Stimulated activated CD4-positive, alpha-beta T cell treated with anti-CD3 and anti-CD28 coated beads, Interleukin-1b, Interleukin-23, amount 100 ng/mL, for 1 hour (primary cell): ENCODE data around the gene NOCT.
"Not testable (repeated sequence)": the region's sequence is repeated elsewhere in the genome, so short reads cannot be mapped to it uniquely, and the experiment has no call there.

Experiments used
- DNase-seq, 2 donors: peaks; one replicate each; pipeline ENCODE4 v3.0.0-alpha.2; 2020; ENCODE audit warnings: low read depth in 2 of 2

The NOCT gene

GRCh38 chr4:139048026-139048425 lies 32.4 kb downstream of the NOCT start:
- DNase-seq = no peak

GRCh38 chr4:139050446-139050845 lies 34.9 kb downstream of the NOCT start:
- DNase-seq = no peak

- DNase-seq = no peak
Measured at GRCh38 chr4:139053909-139054308, 38.3 kb downstream of the NOCT start.

GRCh38 chr4:139054791-139055505 lies 39.4 kb downstream of the NOCT start:
- no peak for DNase-seq

GRCh38 chr4:139059026-139059425 lies 43.4 kb downstream of the NOCT start:
- DNase-seq = not testable (repeated sequence)

- DNase-seq = no peak
Measured at GRCh38 chr4:139060591-139060990, 45.0 kb downstream of the NOCT start.

DNA sequence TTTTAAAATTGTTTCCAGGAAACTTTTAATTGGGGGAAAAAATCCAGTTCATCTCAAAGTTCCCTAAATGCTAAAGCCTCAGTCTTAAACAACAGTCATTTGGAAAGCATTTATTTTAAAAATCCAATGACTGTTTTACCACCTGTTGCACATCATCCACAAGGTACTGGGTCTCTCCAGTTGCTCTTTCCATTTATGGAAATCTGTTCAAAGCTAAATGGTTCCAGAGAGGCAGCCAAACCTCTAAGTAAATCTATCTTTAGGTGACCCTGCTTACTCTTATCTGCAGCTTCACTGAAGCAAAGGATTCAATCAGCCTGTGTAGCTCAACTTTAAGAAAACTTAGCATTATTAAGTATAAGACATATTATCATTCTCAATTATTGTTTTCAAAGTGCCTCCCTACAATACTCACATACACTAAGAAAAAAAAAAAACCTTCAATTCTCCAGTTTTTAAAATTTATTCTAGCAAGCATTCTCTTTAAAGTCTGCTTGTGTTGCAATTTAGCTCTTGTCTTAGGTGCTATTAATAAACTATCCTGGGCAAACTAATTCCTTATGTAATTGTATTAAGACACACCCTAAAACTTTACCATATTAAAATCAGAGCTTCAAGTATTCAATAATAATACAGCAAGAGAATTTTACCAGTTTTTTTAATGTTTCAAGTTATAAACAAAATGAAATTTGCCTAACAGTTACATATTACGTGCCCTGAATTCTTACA lies 60.6 kb downstream of the NOCT start:
- DNase-seq = no peak

- no peak for DNase-seq
Measured at GRCh38 chr4:139077567-139078355, 62.2 kb downstream of the NOCT start.

GRCh38 chr4:139078926-139079325 lies 63.3 kb downstream of the NOCT start:
- DNase-seq = no peak

DNA sequence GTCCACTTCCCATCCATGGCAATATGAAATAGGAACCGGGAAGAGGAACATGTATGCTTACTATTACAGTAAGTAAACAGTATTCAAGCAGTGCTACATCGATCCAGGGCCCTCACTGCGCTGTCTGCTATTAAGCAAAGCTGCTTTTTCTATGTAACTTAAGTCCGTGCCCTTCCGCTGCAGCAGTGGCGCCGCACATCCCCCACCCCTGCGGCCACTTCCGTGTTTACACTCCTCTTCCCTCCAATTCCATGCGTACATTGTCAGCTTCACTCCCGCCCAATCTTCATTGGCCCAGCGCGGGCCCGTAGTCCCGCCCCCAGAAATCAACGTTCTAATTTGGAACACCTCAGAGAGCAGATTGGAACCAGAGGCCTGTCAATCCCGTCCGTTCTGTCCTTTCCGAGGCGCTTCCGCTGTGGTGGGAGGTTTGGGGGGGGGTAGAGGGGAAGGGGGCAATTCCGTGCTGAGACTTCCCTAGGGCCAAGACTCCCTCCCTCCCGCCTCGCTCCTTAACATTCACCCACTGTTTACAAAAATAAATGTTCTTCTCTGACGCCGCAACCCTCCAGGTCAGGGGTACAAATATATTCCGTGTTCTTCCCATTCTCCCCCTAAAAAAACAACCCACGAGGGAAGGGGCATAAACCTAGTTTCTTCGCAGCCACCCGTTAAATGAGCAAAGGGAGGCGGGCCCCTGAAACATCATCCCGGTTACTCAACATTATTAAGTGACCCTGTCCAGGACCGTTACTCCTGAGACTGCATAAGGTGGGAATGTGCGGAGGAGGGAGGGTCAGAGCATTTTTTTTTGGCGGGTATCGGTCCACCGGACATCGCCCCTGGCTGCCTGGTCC lies 67.4 kb downstream of the NOCT start:
- DNase-seq = peak; percentile 69 to 71

- DNase-seq = peak; percentile 21 to 23
Measured at GRCh38 chr4:139083607-139083955, 68.0 kb downstream of the NOCT start.

DNA sequence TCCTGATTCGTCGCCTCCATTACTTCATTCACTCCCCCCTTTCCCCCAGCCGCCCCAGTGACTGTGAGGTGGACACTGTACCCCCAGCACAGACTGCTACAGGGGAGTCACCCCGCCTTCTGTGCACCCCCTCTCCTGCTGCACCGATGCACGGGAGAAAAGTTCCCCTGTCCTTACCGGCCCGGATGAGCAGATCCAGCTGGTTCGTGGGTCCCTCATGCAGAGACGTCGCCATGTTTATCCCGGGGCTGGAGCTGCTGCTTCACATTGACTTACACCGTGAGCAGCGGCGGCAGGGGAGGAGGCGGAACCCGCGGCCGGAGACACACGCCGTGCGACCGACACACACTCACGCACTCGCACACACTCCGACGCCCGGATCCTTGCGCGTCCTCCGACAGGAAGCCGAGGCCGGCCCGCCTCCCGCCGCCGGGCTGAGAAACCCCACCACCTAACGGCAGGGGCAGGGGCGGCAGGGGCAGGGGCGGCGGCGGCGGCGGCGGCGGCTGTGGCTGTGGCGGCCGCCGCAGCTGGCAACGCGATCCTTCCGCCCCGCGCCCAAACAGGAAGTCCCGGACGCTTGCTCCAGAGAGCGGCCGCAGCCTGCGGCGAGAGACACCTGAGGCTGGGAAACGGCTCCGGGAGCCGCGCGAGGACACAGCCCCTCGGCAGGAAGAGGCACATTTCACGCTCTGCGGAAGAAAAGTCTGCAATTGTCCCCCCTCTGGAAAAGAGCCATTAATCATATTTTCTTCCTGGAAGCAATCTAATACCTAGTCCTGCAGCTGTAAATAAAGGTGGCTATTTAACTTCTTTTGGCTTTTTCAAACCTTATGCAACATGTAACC lies 68.6 kb downstream of the NOCT start:
- DNase-seq = peak; percentile 41 to 71

GRCh38 chr4:139084804-139085093 lies 69.2 kb downstream of the NOCT start:
- DNase-seq = no peak

GRCh38 chr4:139085141-139085540 lies 69.6 kb downstream of the NOCT start:
- no peak for DNase-seq

DNA sequence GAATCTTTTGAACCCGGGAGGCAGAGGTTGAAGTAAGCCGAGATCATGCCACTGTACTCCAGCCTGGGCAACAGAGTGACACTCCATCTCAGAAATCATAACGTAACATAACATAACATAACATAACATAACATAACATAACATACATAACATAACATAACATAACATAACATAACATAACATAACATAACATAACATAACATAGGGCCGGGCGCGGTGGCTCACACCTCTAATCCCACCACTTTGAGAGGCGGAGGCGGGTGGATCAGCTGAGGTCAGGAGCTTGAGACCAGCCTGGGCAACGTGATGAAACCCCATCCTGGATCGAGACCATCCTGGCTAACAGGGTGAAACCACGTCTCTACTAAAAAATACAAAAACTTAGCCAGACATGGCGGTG lies 76.7 kb downstream of the NOCT start:
- no peak for DNase-seq
